Measurements from ENCODE around the gene OR1D2.

DNA sequence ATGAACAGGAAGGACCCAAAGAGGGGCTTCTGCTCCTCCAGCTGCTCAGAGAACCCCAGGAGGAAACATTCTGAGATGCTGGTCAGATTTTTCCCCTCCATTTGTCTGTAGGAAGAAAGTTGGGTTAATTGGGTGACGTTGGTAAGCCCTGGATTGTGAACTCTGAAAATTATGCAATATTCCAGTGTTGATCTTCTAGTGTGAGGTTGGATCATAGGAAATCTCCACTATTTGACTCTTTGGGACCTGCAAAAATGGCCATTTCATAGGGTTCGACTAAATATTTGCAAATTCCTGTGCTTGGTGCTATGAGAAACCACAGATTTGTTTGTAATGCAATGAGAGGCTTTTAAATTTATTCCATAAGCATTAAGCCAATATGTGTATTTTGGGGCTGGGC lies 23.2 kb upstream of the OR1D2 start, which contains the start of gene OR1G1:
- TF ChIP-seq POLR2A (IDR thresholded peaks at IDR 0.05), result no peak
- TF ChIP-seq, protein P1, sequence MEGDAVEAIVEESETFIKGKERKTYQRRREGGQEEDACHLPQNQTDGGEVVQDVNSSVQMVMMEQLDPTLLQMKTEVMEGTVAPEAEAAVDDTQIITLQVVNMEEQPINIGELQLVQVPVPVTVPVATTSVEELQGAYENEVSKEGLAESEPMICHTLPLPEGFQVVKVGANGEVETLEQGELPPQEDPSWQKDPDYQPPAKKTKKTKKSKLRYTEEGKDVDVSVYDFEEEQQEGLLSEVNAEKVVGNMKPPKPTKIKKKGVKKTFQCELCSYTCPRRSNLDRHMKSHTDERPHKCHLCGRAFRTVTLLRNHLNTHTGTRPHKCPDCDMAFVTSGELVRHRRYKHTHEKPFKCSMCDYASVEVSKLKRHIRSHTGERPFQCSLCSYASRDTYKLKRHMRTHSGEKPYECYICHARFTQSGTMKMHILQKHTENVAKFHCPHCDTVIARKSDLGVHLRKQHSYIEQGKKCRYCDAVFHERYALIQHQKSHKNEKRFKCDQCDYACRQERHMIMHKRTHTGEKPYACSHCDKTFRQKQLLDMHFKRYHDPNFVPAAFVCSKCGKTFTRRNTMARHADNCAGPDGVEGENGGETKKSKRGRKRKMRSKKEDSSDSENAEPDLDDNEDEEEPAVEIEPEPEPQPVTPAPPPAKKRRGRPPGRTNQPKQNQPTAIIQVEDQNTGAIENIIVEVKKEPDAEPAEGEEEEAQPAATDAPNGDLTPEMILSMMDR (IDR thresholded peaks at IDR 0.05), result no peak
